AG10803 (cell line): Measurements from ENCODE around the gene RAD51B.

ENCODE experiments used
- DNase-seq: peaks from one replicate; pipeline ENCODE4 v3.0.0; 2010; ENCODE audit warnings: low read depth
- H3K4me3 ChIP-seq: 2 replicates; pipeline ENCODE4 v1.5.1; 2011; ENCODE audit warnings: mild to moderate bottlenecking, low read length, control low read depth
- CTCF ChIP-seq: conservative IDR thresholded peaks from 2 replicates; pipeline ENCODE4 v1.5.1; 2011; ENCODE audit warnings: mild to moderate bottlenecking, low read length, control low read depth, inconsistent platforms

The RAD51B gene

DNA sequence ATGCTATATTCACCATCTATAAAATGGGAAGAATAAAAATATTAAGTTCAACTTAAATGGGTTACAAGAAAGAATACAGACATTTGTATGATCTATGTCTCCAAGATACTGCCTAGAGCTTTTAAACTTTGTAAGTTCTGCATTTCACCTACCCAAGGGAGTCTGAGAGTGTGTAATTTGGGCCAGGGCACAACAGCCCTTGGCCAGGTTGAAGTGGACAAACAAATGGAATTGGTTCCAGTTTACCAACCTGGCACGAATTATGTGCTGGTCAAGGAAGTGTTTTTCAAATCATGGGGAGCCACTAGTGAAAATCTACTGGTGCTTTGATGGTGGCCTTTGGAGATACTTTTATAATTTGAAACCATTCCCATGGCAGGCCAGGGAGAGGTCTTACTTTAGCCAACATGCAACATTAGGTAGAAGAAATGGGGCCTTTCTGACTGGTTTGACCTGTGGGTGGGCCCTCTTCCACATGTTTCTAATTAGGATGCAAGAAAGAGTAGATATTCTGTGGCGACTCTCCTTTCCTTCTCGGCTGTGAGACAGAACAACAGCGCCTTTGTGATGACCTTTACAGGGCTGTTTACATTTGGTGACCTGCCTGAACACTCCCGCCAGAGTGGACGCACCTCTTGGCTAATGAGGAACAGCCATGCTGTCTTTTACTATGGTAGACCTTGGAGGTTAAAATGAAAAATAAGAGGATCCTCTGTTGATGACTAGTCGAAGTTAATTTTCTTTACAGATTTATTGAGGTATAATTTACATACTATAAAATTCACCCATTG is 496.7 kb downstream of the RAD51B start:
- DNase-seq: no peak
- no peak for TF ChIP-seq CTCF
- H3K4me3 ChIP-seq: no peak overlapping the region

DNA sequence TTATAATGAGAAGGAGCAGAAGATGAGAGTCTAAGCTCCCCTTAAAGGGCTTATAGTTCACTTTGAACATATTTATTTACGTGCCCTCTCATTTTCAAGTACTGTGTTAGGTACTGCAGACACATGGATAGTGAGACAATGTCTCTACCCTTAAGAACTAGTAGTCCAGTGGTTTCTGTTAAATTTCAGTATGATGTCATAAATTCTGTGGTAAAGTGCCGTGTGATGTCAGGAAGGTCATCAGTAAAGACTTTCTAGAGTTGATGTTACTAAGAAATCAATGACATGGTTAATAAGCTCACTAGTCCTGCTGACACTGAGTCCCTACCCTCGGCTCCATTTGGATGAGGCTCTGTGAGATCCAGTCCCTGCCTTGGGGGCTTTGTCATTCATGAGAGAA is 497.7 kb downstream of the RAD51B start:
- no peak overlapping the region for H3K4me3 ChIP-seq
- DNase-seq: no peak
- TF ChIP-seq CTCF: no peak

DNA sequence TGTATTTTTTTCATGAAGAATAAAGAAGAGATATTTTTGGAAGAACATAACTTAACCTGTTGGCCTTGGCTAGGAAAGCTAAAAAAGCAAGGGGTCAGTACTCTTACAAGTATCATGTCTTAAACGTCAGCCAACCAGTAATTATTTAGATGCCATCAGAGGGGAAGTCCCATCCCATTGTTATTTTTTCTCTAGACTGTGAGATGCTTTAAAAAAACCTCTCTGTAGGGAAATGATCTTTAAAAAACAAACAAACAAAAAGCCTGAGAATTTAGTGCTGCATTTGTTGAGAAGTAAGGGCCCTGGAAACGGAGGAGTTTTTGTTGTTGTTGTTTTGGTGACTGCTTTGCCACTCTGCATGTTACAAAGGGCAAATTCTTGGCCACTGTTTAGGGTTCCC is 499.2 kb downstream of the RAD51B start:
- no peak for DNase-seq
- no peak for TF ChIP-seq CTCF
- H3K4me3 ChIP-seq: no peak overlapping the region

GRCh38 chr14:68320495-68320894 is 500.9 kb downstream of the RAD51B start:
- H3K4me3 ChIP-seq: no peak overlapping the region
- no peak for DNase-seq
- TF ChIP-seq CTCF: no peak

GRCh38 chr14:68322940-68323620 is 503.5 kb downstream of the RAD51B start:
- DNase-seq: no peak
- no peak for TF ChIP-seq CTCF
- H3K4me3 ChIP-seq: no peak overlapping the region

- no peak for DNase-seq
- TF ChIP-seq CTCF: no peak
- H3K4me3 ChIP-seq: no peak overlapping the region
These were observed 505.8 kb downstream of the RAD51B start for GRCh38 chr14:68325267-68325807.

DNA sequence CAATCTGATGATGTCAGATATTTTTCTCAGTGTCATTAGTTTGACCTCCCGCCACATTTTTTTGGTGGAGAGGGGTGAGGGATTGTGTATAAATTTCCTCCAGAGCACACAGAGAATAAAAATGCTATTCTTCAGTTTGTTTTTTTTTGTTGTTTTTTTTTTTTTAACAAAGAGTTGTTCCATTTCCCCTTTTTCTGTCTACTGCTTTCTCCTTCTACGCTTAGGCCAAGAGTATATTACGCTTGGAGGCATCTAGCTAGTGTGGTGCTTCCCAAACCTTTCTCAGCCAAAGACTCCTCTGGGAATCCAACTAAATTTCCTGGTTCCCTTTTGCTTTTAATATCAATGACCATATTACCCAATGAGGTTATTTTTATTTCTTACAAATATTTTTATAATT is 507.7 kb downstream of the RAD51B start:
- DNase-seq: no peak
- no peak for TF ChIP-seq CTCF

More for the DNA sequence above, 507.7 kb downstream of the RAD51B start:
- H3K4me3 ChIP-seq: no peak overlapping the region
